ENCODE measurements around the gene SLC35F3. TPM values are rescaled to one million over a fixed set of nuclear protein-coding genes. Genes with fewer than 3 reads are reported as not detected.
"Not testable (repeated sequence)": the region's sequence is repeated elsewhere in the genome, so short reads cannot be mapped to it uniquely, and the experiment has no call there.

SLC35F3 gene
- total RNA-seq, 1 experiment from 2014 or later = 19.1 TPM

- DNase-seq (ENCODE audit: low read depth, low spot score) (no peak), ATAC-seq (no peak)
- H3K9me3 ChIP-seq (ENCODE audit: control insufficient read depth, insufficient read depth, low read depth, low read length) = 0 out of 2 replicates have a peak, but pooled peaks cover under 1% of the 10 kb centered on the region
- POLR2A ChIA-PET = no interaction called here
- CTCF ChIA-PET = no interaction called here
- BruUV-seq (replicated peaks) = no TSS peak
- intact Hi-C loops (cut with micrococcal nuclease; ENCODE audit: unreplicated experiment) (no loop called here), in situ Hi-C loops (cut with HindIII; ENCODE audit: low pct_unique_long_range_greater_than_20kb, low sequenced_read_pairs) (no loop called here)
- H3K4me1 ChIP-seq (ENCODE audit: control insufficient read depth, insufficient read depth, low read length) = no peaks in the 10 kb centered on the region
- H3K4me3 ChIP-seq (ENCODE audit: low read depth in 2 of 2, low read length in 2 of 2) = no peak overlapping the region
- no peaks in the 10 kb centered on the region for H3K36me3 ChIP-seq (ENCODE audit: control insufficient read depth, insufficient read depth, low read length)
- H3K27me3 ChIP-seq (ENCODE audit: control insufficient read depth, insufficient read depth, low read length) = peaks cover 30% of the 10 kb centered on the region
- TF ChIP-seq REST (IDR thresholded peaks at IDR 0.05; ENCODE audit: insufficient read depth in 1 of 2, low read depth in 2 of 2, low read length in 1 of 2) (no peak), SIN3A (IDR thresholded peaks at IDR 0.05; ENCODE audit: borderline replicate concordance, insufficient read depth, low read depth, low read length) (no peak)
- H3K27ac ChIP-seq (ENCODE audit: low read length) = no peak overlapping the region
Measured at GRCh38 chr1:233884461-233885151, 19.9 kb upstream of the SLC35F3 start.

DNA sequence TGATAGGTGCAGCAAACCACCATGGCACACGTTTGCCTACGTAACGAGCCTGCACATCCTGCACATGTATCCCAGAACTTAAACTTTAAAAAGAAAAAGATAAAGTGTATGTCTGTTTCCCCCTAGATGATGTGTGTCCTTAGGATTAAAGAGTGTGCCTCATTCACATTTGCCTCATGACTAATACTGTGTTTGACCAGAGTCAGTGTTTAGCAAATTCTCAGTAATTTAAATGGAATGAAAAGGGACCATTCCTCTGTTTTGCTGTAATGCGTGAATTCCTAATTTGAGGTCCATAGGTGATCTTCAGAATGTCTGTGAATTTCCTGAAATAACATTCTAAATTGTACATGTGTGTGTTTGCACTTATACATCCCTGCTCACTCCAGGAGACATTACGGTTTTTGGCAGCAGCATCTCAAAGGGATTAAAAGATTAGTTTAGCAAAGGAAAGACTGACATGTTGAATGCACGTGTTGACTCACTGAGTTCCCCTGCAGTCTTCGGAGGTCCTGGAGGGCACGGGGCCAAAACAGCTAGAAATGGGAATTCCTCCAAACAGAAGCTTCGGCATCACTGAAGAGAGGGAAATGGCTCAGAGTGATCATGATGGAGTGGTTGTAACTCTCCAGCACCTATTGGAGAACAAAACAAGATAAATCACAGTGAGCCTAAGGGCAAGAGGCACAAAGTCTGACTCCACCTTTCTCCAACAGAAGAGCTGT lies 19.1 kb upstream of the SLC35F3 start:
- ChIA-PET CTCF (no interaction called here), POLR2A (no interaction called here)
- H3K4me3 ChIP-seq (ENCODE audit: low read depth in 2 of 2, low read length in 2 of 2) = no peak overlapping the region
- no TSS peak for BruUV-seq (replicated peaks)
- H3K27ac ChIP-seq (ENCODE audit: low read length) = no peak overlapping the region
- intact Hi-C loops (cut with micrococcal nuclease; ENCODE audit: unreplicated experiment) (no loop called here), in situ Hi-C loops (cut with HindIII; ENCODE audit: low pct_unique_long_range_greater_than_20kb, low sequenced_read_pairs) (no loop called here)
- peaks cover 28% of the 10 kb centered on the region for H3K27me3 ChIP-seq (ENCODE audit: control insufficient read depth, insufficient read depth, low read length)
- H3K4me1 ChIP-seq (ENCODE audit: control insufficient read depth, insufficient read depth, low read length) = no peaks in the 10 kb centered on the region
- no peak for ATAC-seq
- no peak for DNase-seq (ENCODE audit: low read depth, low spot score)
- H3K9me3 ChIP-seq (ENCODE audit: control insufficient read depth, insufficient read depth, low read depth, low read length) = 0 out of 2 replicates have a peak, but pooled peaks cover 4% of the 10 kb centered on the region
- TF ChIP-seq SIN3A (IDR thresholded peaks at IDR 0.05; ENCODE audit: borderline replicate concordance, insufficient read depth, low read depth, low read length) (no peak), TCF7L2 (IDR thresholded peaks at IDR 0.05; ENCODE audit: low read depth, low read length) (no peak), REST (IDR thresholded peaks at IDR 0.05; ENCODE audit: insufficient read depth in 1 of 2, low read depth in 2 of 2, low read length in 1 of 2) (no peak), POLR2AphosphoS5 (IDR thresholded peaks at IDR 0.05; ENCODE audit: low read depth, low read length) (no peak)
- TF ChIP-seq, protein P1, sequence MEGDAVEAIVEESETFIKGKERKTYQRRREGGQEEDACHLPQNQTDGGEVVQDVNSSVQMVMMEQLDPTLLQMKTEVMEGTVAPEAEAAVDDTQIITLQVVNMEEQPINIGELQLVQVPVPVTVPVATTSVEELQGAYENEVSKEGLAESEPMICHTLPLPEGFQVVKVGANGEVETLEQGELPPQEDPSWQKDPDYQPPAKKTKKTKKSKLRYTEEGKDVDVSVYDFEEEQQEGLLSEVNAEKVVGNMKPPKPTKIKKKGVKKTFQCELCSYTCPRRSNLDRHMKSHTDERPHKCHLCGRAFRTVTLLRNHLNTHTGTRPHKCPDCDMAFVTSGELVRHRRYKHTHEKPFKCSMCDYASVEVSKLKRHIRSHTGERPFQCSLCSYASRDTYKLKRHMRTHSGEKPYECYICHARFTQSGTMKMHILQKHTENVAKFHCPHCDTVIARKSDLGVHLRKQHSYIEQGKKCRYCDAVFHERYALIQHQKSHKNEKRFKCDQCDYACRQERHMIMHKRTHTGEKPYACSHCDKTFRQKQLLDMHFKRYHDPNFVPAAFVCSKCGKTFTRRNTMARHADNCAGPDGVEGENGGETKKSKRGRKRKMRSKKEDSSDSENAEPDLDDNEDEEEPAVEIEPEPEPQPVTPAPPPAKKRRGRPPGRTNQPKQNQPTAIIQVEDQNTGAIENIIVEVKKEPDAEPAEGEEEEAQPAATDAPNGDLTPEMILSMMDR (IDR thresholded peaks at IDR 0.05) = no peak
- H3K36me3 ChIP-seq (ENCODE audit: control insufficient read depth, insufficient read depth, low read length) = no peaks in the 10 kb centered on the region

- H3K4me1 ChIP-seq (ENCODE audit: control insufficient read depth, insufficient read depth, low read length); POLR2A ChIA-PET; intact Hi-C loops (cut with micrococcal nuclease; ENCODE audit: unreplicated experiment); H3K36me3 ChIP-seq (ENCODE audit: control insufficient read depth, insufficient read depth, low read length); H3K27me3 ChIP-seq (ENCODE audit: control insufficient read depth, insufficient read depth, low read length); ATAC-seq; DNase-seq (ENCODE audit: low read depth, low spot score); H3K4me3 ChIP-seq (ENCODE audit: low read depth in 2 of 2, low read length in 2 of 2); in situ Hi-C loops (cut with HindIII; ENCODE audit: low pct_unique_long_range_greater_than_20kb, low sequenced_read_pairs); H3K27ac ChIP-seq (ENCODE audit: low read length); H3K9me3 ChIP-seq (ENCODE audit: control insufficient read depth, insufficient read depth, low read depth, low read length); BruUV-seq (replicated peaks); CTCF ChIA-PET: not testable (repeated sequence)
Measured at GRCh38 chr1:233891151-233891550, 13.3 kb upstream of the SLC35F3 start.
